ENCODE measurements around the gene MB21D2.

- TF ChIP-seq POLR2A (IDR thresholded peaks at IDR 0.05) (no peak), EP300 (IDR thresholded peaks at IDR 0.05) (no peak)
- TF ChIP-seq, protein P1, sequence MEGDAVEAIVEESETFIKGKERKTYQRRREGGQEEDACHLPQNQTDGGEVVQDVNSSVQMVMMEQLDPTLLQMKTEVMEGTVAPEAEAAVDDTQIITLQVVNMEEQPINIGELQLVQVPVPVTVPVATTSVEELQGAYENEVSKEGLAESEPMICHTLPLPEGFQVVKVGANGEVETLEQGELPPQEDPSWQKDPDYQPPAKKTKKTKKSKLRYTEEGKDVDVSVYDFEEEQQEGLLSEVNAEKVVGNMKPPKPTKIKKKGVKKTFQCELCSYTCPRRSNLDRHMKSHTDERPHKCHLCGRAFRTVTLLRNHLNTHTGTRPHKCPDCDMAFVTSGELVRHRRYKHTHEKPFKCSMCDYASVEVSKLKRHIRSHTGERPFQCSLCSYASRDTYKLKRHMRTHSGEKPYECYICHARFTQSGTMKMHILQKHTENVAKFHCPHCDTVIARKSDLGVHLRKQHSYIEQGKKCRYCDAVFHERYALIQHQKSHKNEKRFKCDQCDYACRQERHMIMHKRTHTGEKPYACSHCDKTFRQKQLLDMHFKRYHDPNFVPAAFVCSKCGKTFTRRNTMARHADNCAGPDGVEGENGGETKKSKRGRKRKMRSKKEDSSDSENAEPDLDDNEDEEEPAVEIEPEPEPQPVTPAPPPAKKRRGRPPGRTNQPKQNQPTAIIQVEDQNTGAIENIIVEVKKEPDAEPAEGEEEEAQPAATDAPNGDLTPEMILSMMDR (IDR thresholded peaks at IDR 0.05), result no peak
Measured at GRCh38 chr3:192843119-192843518, 74.5 kb downstream of the MB21D2 start.
